GM12878 (cell line): ENCODE data around the gene CCDC27. TPM values are rescaled to one million over a fixed set of nuclear protein-coding genes. Genes with fewer than 3 reads are reported as not detected.
A peak's percentile ranks its signal among the peaks of the same experiment; 100 is the strongest.

Experiments used
- BCL11A ChIP-seq: IDR thresholded peaks from 2 replicates; pipeline ENCODE4 v1.6.1; 2011; ENCODE audit warnings: low read depth, low read length
- BHLHE40 ChIP-seq, 2 experiments: fragments of 450-650 bp in 1 of 2; IDR thresholded peaks; 2 replicates each; pipeline ENCODE4 v1.6.1; 2011 to 2017; ENCODE audit warnings: low read depth in 2 of 2, borderline replicate concordance in 1 of 2, improper control_type of control experiment in 1 of 2, low read length in 1 of 2, mild to moderate bottlenecking in 1 of 2
- FOXM1 ChIP-seq: IDR thresholded peaks from 2 replicates; pipeline ENCODE4 v1.6.1; 2012; ENCODE audit warnings: low read depth, mild to moderate bottlenecking, inconsistent platforms, low read length, moderate library complexity
- GATAD2B ChIP-seq: fragments of 450-650 bp; conservative IDR thresholded peaks from 2 replicates; pipeline ENCODE4 v1.6.1; 2017; ENCODE audit warnings: low read depth, mild to moderate bottlenecking, moderate library complexity
- JUNB ChIP-seq: IDR thresholded peaks from 2 replicates; pipeline ENCODE4 v1.6.1; 2016; ENCODE audit warnings: antibody characterized with exemption, mild to moderate bottlenecking
- MYB ChIP-seq: fragments of 150-350 bp; IDR thresholded peaks from 2 replicates; pipeline ENCODE4 v1.6.1; 2014; ENCODE audit warnings: mild to moderate bottlenecking, low read depth, low read length, borderline replicate concordance
- NR2C2 ChIP-seq: IDR thresholded peaks from 2 replicates; pipeline ENCODE4 v1.6.1; 2011; ENCODE audit warnings: borderline replicate concordance, low read depth; ENCODE audit not compliant: control insufficient read depth, insufficient read length
- SIN3A ChIP-seq: IDR thresholded peaks from 2 replicates; pipeline ENCODE4 v1.6.1; 2012; ENCODE audit warnings: low read depth, low read length, improper control_type of control experiment
- SMC3 ChIP-seq: IDR thresholded peaks from 2 replicates; pipeline ENCODE4 v1.6.1; 2011; ENCODE audit warnings: low read length, improper control_type of control experiment, borderline replicate concordance
- SRF ChIP-seq, 2 experiments: IDR thresholded peaks; 2 replicates each; pipeline ENCODE4 v1.6.1; 2011; ENCODE audit warnings: low read depth in 2 of 2, low read length in 2 of 2, mild to moderate bottlenecking in 1 of 2, moderate library complexity in 1 of 2
- TCF12 ChIP-seq: IDR thresholded peaks from 2 replicates; pipeline ENCODE4 v1.6.1; 2011; ENCODE audit warnings: low read depth, mild to moderate bottlenecking, low read length
- polyA plus RNA-seq, 11 experiments: library from polyadenylated mRNA; depleted of rRNA in 4 of 11; unstranded in 6 of 11; stranded (reverse) in 5 of 11; fragments of >200 nt; fragmentation: Nextera tagmentation in 4 of 11; fragmentation: Illumina TruSeq in 1 of 11; extraction: Ambion mirVana in 4 of 11; extraction: Trizol in 1 of 11; gene quantifications; 1 replicate in 1 of 11; 2 replicates in 10 of 11; pipeline versions ENCODE4 v1.2.1 to v1.2.3, GENCODE V29; 2011 to 2016; ENCODE audit warnings: inconsistent platforms in 2 of 11, missing spikeins in 2 of 11, low read depth in 1 of 11
- total RNA-seq, 4 experiments: library from RNA; depleted of rRNA in 3 of 4; stranded (reverse); fragments of >200 nt in 3 of 4; fragmentation: Illumina TruSeq in 1 of 4; extraction: Trizol in 1 of 4; gene quantifications; 2 replicates each; pipeline versions ENCODE4 v1.2.1 to v1.2.3, GENCODE V29; 2013 to 2021
- TF ChIP-seq, protein P1 (sequence below): fragments of 450-650 bp; IDR thresholded peaks from 2 replicates; pipeline ENCODE4 v1.6.1; 2017; ENCODE audit warnings: mild to moderate bottlenecking, moderate library complexity
- TF ChIP-seq, protein P2 (sequence below): fragments of 450-650 bp; formaldehyde crosslinking; IDR thresholded peaks from 2 replicates; pipeline ENCODE4 v1.5.0; 2022; ENCODE audit warnings: mild to moderate bottlenecking, missing genetic modification characterization
- TF ChIP-seq, protein P3 (sequence below): fragments of 450-650 bp; formaldehyde crosslinking; IDR thresholded peaks from 2 replicates; pipeline ENCODE4 v1.4.0; 2022; ENCODE audit warnings: mild to moderate bottlenecking, moderate library complexity
- TF ChIP-seq, protein P4 (sequence below), 3 experiments: IDR thresholded peaks in 2 of 3; conservative IDR thresholded peaks in 1 of 3; 2 replicates each; pipeline ENCODE4 v1.5.1; 2011; ENCODE audit warnings: low read depth in 3 of 3, low read length in 3 of 3, mild to moderate bottlenecking in 3 of 3, control low read depth in 2 of 3, moderate library complexity in 2 of 3, inconsistent platforms in 1 of 3, mixed read lengths in 1 of 3; ENCODE audit not compliant: control insufficient read depth in 2 of 3, insufficient read depth in 1 of 3; ENCODE audit errors: extremely low read depth in 1 of 3

CCDC27 gene
- total and polyA plus RNA-seq, 10 of the 15 experiments (the other 5 are each of a cell fraction or from before 2014, with no cell fraction given), result 0.05 TPM; not detected in 9

GRCh38 chr1:3796215-3797061 is 44.2 kb downstream of the CCDC27 start, which contains the start of gene LRRC47 (continued):
- TF ChIP-seq, protein P1, sequence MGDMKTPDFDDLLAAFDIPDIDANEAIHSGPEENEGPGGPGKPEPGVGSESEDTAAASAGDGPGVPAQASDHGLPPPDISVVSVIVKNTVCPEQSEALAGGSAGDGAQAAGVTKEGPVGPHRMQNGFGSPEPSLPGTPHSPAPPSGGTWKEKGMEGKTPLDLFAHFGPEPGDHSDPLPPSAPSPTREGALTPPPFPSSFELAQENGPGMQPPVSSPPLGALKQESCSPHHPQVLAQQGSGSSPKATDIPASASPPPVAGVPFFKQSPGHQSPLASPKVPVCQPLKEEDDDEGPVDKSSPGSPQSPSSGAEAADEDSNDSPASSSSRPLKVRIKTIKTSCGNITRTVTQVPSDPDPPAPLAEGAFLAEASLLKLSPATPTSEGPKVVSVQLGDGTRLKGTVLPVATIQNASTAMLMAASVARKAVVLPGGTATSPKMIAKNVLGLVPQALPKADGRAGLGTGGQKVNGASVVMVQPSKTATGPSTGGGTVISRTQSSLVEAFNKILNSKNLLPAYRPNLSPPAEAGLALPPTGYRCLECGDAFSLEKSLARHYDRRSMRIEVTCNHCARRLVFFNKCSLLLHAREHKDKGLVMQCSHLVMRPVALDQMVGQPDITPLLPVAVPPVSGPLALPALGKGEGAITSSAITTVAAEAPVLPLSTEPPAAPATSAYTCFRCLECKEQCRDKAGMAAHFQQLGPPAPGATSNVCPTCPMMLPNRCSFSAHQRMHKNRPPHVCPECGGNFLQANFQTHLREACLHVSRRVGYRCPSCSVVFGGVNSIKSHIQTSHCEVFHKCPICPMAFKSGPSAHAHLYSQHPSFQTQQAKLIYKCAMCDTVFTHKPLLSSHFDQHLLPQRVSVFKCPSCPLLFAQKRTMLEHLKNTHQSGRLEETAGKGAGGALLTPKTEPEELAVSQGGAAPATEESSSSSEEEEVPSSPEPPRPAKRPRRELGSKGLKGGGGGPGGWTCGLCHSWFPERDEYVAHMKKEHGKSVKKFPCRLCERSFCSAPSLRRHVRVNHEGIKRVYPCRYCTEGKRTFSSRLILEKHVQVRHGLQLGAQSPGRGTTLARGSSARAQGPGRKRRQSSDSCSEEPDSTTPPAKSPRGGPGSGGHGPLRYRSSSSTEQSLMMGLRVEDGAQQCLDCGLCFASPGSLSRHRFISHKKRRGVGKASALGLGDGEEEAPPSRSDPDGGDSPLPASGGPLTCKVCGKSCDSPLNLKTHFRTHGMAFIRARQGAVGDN, result 0 out of 2 replicates have a peak, but pooled peaks have one; percentile 53
- TF ChIP-seq GATAD2B (peak; percentile 92), FOXM1 (no peak), SMC3 (no peak), SIN3A (peak; percentile 93), TCF12 (0 out of 2 replicates have a peak, but pooled peaks have one; percentile 48), SRF (IDR thresholded peaks at IDR 0.05; ENCODE audit: low read depth in 2 of 2, low read length in 2 of 2) (peak in 1 of 2 experiments; percentile 64; a peak in 1 of 4 replicates), NR2C2 (no peak), BCL11A (0 out of 2 replicates have a peak, but pooled peaks have one; percentile 5), BHLHE40 (IDR thresholded peaks at IDR 0.05; ENCODE audit: borderline replicate concordance in 1 of 2, low read depth in 2 of 2, low read length in 1 of 2) (peak; percentile 83 to 88), JUNB (no peak), MYB (no peak)
- TF ChIP-seq, protein P2, sequence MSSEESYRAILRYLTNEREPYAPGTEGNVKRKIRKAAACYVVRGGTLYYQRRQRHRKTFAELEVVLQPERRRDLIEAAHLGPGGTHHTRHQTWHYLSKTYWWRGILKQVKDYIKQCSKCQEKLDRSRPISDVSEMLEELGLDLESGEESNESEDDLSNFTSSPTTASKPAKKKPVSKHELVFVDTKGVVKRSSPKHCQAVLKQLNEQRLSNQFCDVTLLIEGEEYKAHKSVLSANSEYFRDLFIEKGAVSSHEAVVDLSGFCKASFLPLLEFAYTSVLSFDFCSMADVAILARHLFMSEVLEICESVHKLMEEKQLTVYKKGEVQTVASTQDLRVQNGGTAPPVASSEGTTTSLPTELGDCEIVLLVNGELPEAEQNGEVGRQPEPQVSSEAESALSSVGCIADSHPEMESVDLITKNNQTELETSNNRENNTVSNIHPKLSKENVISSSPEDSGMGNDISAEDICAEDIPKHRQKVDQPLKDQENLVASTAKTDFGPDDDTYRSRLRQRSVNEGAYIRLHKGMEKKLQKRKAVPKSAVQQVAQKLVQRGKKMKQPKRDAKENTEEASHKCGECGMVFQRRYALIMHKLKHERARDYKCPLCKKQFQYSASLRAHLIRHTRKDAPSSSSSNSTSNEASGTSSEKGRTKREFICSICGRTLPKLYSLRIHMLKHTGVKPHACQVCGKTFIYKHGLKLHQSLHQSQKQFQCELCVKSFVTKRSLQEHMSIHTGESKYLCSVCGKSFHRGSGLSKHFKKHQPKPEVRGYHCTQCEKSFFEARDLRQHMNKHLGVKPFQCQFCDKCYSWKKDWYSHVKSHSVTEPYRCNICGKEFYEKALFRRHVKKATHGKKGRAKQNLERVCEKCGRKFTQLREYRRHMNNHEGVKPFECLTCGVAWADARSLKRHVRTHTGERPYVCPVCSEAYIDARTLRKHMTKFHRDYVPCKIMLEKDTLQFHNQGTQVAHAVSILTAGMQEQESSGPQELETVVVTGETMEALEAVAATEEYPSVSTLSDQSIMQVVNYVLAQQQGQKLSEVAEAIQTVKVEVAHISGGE (CRISPR knock-in tag), result no peak
- TF ChIP-seq, protein P3, sequence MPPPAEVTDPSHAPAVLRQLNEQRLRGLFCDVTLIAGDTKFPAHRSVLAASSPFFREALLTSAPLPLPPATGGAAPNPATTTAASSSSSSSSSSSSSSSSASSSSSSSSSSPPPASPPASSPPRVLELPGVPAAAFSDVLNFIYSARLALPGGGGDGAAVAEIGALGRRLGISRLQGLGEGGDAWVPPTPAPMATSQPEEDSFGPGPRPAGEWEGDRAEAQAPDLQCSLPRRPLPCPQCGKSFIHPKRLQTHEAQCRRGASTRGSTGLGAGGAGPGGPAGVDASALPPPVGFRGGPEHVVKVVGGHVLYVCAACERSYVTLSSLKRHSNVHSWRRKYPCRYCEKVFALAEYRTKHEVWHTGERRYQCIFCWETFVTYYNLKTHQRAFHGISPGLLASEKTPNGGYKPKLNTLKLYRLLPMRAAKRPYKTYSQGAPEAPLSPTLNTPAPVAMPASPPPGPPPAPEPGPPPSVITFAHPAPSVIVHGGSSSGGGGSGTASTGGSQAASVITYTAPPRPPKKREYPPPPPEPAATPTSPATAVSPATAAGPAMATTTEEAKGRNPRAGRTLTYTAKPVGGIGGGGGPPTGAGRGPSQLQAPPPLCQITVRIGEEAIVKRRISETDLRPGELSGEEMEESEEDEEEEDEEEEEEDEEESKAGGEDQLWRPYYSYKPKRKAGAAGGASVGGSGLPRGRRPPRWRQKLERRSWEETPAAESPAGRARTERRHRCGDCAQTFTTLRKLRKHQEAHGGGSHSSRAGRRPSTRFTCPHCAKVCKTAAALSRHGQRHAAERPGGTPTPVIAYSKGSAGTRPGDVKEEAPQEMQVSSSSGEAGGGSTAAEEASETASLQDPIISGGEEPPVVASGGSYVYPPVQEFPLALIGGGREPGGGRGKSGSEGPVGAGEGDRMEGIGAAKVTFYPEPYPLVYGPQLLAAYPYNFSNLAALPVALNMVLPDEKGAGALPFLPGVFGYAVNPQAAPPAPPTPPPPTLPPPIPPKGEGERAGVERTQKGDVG (CRISPR knock-in tag), result no peak
- TF ChIP-seq, protein P4, sequence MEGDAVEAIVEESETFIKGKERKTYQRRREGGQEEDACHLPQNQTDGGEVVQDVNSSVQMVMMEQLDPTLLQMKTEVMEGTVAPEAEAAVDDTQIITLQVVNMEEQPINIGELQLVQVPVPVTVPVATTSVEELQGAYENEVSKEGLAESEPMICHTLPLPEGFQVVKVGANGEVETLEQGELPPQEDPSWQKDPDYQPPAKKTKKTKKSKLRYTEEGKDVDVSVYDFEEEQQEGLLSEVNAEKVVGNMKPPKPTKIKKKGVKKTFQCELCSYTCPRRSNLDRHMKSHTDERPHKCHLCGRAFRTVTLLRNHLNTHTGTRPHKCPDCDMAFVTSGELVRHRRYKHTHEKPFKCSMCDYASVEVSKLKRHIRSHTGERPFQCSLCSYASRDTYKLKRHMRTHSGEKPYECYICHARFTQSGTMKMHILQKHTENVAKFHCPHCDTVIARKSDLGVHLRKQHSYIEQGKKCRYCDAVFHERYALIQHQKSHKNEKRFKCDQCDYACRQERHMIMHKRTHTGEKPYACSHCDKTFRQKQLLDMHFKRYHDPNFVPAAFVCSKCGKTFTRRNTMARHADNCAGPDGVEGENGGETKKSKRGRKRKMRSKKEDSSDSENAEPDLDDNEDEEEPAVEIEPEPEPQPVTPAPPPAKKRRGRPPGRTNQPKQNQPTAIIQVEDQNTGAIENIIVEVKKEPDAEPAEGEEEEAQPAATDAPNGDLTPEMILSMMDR (IDR thresholded peaks at IDR 0.05 in 2 of 3, conservative IDR thresholded peaks at IDR 0.05 in 1 of 3; ENCODE audit: control insufficient read depth in 2 of 3, extremely low read depth in 1 of 3, insufficient read depth in 1 of 3, low read depth in 3 of 3, low read length in 3 of 3), result no peak
